ENCODE data around the gene SLC25A43. TPM values are rescaled to one million over a fixed set of nuclear protein-coding genes. Genes with fewer than 3 reads are reported as not detected.
"Not testable (repeated sequence)": the region's sequence is repeated elsewhere in the genome, so short reads cannot be mapped to it uniquely, and the experiment has no call there.

SLC25A43 gene
- total RNA-seq, 1 donor from 2014 or later, result 13.5 TPM

GRCh38 chrX:119489212-119490074, 90.3 kb downstream of the SLC25A43 start:
- no peaks in the 10 kb centered on the region for H3K36me3 ChIP-seq
- no peaks in the 10 kb centered on the region for H3K27me3 ChIP-seq
- DNase-seq (no peak), ATAC-seq (no peak)
- H3K4me3 ChIP-seq, result no peak overlapping the region
- no peak for TF ChIP-seq CTCF (IDR thresholded peaks at IDR 0.05)
- no peaks in the 10 kb centered on the region for H3K4me1 ChIP-seq
- intact Hi-C loops (cut with DNase I), result no loop called here
- H3K27ac ChIP-seq, result no peak overlapping the region
- no peaks in the 10 kb centered on the region for H3K9me3 ChIP-seq

- intact Hi-C loops (cut with DNase I), result no loop called here
- Histone ChIP-seq H3K36me3 (no peaks in the 10 kb centered on the region), H3K27me3 (no peaks in the 10 kb centered on the region), H3K4me3 (no peak overlapping the region), H3K27ac (no peak overlapping the region), H3K9me3 (no peaks in the 10 kb centered on the region), H3K4me1 (no peaks in the 10 kb centered on the region)
- TF ChIP-seq CTCF (IDR thresholded peaks at IDR 0.05), result no peak
- DNase-seq (no peak), ATAC-seq (peak; percentile 15)
Observed at GRCh38 chrX:119492463-119492862, 93.3 kb downstream of the SLC25A43 start.

- not testable (repeated sequence) for H3K36me3 ChIP-seq
Observed at GRCh38 chrX:119493851-119494495, 94.8 kb downstream of the SLC25A43 start.

GRCh38 chrX:119495734-119496726, 96.9 kb downstream of the SLC25A43 start:
- peak; percentile 46 for ATAC-seq
- TF ChIP-seq CTCF (IDR thresholded peaks at IDR 0.05), result no peak
- no peaks in the 10 kb centered on the region for H3K36me3 ChIP-seq
- H3K9me3 ChIP-seq, result no peaks in the 10 kb centered on the region
- H3K27me3 ChIP-seq, result no peaks in the 10 kb centered on the region
- intact Hi-C loops (cut with DNase I), result no loop called here
- no peaks in the 10 kb centered on the region for H3K4me1 ChIP-seq
- H3K4me3 ChIP-seq, result no peak overlapping the region
- DNase-seq, result no peak
- H3K27ac ChIP-seq, result peak overlapping the region; percentile 3

More at GRCh38 chrX:119493851-119494495, 94.8 kb downstream of the SLC25A43 start:
- ATAC-seq; H3K4me3 ChIP-seq; H3K4me1 ChIP-seq; H3K27me3 ChIP-seq; intact Hi-C loops (cut with DNase I); H3K9me3 ChIP-seq: not testable (repeated sequence)
- peak; percentile 72 for DNase-seq
- peak overlapping the region; percentile 24 for H3K27ac ChIP-seq

GRCh38 chrX:119497185-119497584, 98.0 kb downstream of the SLC25A43 start:
- no peak for TF ChIP-seq CTCF (IDR thresholded peaks at IDR 0.05)
- Histone ChIP-seq H3K4me1 (no peaks in the 10 kb centered on the region), H3K36me3 (no peaks in the 10 kb centered on the region), H3K27ac (no peak overlapping the region), H3K4me3 (no peak overlapping the region), H3K27me3 (no peaks in the 10 kb centered on the region), H3K9me3 (no peaks in the 10 kb centered on the region)
- DNase-seq (no peak), ATAC-seq (peak; percentile 23)
- intact Hi-C loops (cut with DNase I), result no loop called here
